HL-60 (cell line): ENCODE measurements around the gene FBXL5.

ENCODE experiments used
- REST ChIP-seq: IDR thresholded peaks from 2 replicates; pipeline ENCODE4 v1.6.1; 2012; ENCODE audit warnings: low read depth; ENCODE audit not compliant: insufficient replicate concordance
- TF ChIP-seq, protein P1 (sequence below): IDR thresholded peaks from one replicate; pipeline ENCODE4 v1.5.1; 2011; ENCODE audit warnings: low read length, control low read depth, inconsistent platforms; ENCODE audit not compliant: insufficient read depth

DNA sequence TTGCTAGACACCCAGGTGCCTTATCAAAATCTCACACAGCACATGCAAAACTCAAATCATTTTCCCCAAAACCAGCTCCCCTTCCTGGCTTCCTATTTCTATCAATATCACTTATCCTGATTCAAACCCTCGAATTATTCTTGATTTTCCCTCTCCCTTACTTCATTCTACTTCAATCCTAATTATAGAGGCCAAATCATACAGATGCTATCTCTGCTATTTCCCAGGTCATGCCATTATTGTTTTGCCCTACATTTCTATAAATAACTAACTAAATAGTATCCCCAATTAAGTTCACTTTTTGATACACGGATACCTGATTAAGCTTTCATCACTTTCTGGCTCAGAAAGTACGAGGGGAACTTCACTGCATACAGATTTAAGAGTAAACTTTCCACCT lies 62.4 kb downstream of the FBXL5 start:
- TF ChIP-seq, protein P1, sequence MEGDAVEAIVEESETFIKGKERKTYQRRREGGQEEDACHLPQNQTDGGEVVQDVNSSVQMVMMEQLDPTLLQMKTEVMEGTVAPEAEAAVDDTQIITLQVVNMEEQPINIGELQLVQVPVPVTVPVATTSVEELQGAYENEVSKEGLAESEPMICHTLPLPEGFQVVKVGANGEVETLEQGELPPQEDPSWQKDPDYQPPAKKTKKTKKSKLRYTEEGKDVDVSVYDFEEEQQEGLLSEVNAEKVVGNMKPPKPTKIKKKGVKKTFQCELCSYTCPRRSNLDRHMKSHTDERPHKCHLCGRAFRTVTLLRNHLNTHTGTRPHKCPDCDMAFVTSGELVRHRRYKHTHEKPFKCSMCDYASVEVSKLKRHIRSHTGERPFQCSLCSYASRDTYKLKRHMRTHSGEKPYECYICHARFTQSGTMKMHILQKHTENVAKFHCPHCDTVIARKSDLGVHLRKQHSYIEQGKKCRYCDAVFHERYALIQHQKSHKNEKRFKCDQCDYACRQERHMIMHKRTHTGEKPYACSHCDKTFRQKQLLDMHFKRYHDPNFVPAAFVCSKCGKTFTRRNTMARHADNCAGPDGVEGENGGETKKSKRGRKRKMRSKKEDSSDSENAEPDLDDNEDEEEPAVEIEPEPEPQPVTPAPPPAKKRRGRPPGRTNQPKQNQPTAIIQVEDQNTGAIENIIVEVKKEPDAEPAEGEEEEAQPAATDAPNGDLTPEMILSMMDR = no peak
- TF ChIP-seq REST = no peak
